ENCODE data around the gene MOB1B.

- no peak for TF ChIP-seq ZNF8 (CRISPR knock-in tag; IDR thresholded peaks at IDR 0.05)
- TF ChIP-seq ZNF70 (CRISPR knock-in tag; IDR thresholded peaks at IDR 0.05), result no peak
- no peak for TF ChIP-seq TOX (CRISPR knock-in tag; IDR thresholded peaks at IDR 0.05; ENCODE audit: borderline replicate concordance)
- TF ChIP-seq CREB5 (CRISPR knock-in tag; IDR thresholded peaks at IDR 0.05; ENCODE audit: low read depth), result no peak
- no peak for TF ChIP-seq PATZ1 (CRISPR knock-in tag; IDR thresholded peaks at IDR 0.05; ENCODE audit: borderline replicate concordance)
- TF ChIP-seq ZC3H10 (CRISPR knock-in tag; IDR thresholded peaks at IDR 0.05), result no peak
- no peak for TF ChIP-seq SNAI2 (CRISPR knock-in tag; IDR thresholded peaks at IDR 0.05)
Observed at GRCh38 chr4:70954032-70954431, 51.9 kb downstream of the MOB1B start.

All from SK-N-SH treated with all-trans-retinoic acid at 6 μM for 48 hours (cell line).